Fibroblast of upper back skin (primary cell): ENCODE data around the gene MTF2.

ENCODE experiments used
- DNase-seq: peaks from one replicate; pipeline ENCODE4 v3.0.0-alpha.2; 2013

MTF2 gene

GRCh38 chr1:93087532-93087931 is 8.4 kb downstream of the MTF2 start:
- no peak for DNase-seq

GRCh38 chr1:93093332-93094006 is 14.4 kb downstream of the MTF2 start:
- DNase-seq, result peak; percentile 30

GRCh38 chr1:93095804-93096585 is 16.9 kb downstream of the MTF2 start:
- no peak for DNase-seq

DNA sequence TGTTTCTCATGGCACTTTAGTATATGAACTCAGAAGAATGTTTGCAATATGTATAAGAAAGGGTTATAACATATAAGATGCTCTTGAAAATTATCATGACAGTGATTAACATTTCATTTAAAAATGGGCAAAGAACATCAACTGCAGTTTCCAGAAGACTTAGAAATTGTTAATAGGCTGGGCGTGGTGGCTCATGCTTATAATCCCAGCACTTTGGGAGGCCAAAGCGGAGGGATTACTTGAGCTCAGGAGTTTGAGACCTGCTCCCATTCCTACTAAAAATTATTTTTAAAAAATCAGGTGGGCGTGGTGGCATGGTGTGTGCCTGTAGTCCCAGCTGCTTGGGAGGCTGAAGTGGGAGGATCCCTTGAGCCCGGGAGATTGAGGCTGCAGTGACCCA is 23.1 kb downstream of the MTF2 start:
- DNase-seq, result no peak

DNA sequence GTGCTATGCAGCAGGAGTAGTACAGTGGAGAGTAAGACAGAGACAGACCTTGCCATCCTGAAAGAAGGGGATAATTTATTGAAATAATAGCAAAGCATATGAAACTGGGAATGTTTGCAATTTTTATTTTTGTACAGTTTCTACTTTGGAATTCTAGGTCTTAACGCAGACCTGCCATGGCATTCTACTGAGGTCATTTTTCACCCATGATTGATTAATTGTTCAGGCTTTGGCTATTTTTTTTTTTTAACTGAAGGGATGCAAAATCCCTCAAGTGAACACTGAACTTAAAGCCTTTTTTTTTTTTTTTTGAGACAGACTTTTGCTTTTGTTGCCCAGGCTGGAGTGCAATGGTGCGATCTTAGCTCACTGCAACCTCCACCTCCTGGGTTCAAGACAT is 27.1 kb downstream of the MTF2 start:
- peak; percentile 32 for DNase-seq

DNA sequence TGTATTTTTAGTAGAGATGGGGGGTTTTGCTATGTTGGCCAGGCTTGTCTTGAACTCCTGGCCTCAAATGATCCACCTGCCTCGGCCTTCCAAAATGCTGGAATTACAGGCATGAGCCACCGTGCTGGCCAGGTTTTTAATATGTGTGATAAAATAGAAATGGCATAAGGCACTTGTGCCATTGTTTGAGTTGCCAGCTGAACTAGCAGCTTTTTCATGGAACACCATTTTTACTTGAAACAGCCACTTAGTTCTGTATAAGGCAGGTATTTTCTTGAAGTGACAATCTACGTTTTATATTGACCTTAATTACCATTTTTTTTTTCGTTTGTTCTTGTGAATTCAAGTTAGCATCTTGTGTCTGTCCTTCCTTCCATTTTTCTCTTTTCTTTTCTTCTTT is 28.3 kb downstream of the MTF2 start:
- no peak for DNase-seq

GRCh38 chr1:93108335-93108734 is 29.3 kb downstream of the MTF2 start:
- no peak for DNase-seq

GRCh38 chr1:93109578-93109977 is 30.5 kb downstream of the MTF2 start:
- no peak for DNase-seq

- DNase-seq, result no peak
These were observed 32.0 kb downstream of the MTF2 start for GRCh38 chr1:93111065-93111464.

DNA sequence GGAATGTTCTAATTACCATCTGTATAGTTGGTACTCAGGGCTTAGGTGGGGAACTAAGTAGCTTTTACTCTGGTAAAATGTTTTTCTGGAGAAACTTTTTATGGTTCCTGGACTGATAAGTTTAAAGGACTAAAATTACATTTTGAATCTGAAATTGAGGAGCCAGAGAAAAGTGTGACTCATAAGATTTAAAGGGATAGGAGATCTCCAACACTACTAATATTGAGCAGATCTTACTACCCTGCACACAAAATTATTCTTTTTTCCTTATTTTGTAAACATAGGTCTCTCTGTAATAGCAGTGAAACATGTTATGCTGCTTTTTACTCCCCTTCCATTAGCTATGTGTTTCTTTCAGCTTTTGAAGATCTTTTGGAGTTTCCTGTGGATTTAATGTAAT is 32.5 kb downstream of the MTF2 start:
- no peak for DNase-seq

DNA sequence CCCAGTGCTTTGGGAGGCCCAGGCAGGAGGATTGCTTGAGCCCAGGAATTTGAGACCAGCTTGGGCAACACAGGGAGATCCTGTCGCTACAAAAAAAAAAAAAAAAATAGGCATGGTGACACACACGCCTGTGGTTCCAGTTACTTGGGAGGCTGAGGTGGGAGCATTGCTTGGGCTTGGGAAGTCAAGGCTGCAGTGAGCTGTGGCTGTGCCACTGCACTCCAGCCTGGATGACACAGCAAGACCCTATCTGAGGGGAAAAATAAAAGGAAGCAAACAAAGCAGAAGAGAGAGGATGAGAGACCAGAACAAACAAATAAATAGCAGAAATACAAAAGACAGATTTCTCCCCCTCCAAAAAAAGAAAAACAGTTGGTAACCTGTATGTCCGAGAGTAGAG is 34.0 kb downstream of the MTF2 start:
- DNase-seq, result no peak

DNA sequence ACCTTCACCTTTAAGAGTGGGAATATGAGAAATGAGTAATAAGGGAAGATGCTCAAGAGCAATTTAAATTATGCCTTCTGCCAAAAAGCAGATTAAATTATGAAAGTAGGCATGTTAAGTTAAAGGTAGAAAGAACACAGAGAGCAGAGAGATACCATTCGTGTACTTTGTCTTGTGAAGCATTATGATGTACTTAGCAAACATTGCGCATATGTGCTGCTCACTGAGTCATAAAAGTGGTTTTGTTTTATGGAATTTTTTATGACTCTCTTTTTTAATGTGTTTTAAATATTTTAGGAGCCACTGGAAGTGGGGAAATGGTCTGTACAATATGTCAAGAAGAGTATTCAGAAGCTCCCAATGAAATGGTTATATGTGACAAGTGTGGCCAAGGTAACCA is 35.3 kb downstream of the MTF2 start:
- DNase-seq, result peak; percentile 32

- DNase-seq, result no peak
These were observed 41.5 kb downstream of the MTF2 start for GRCh38 chr1:93120614-93121013.

GRCh38 chr1:93123201-93123783 is 44.2 kb downstream of the MTF2 start:
- no peak for DNase-seq

GRCh38 chr1:93124556-93125355 is 45.7 kb downstream of the MTF2 start:
- no peak for DNase-seq

- DNase-seq, result no peak
These were observed 50.5 kb downstream of the MTF2 start for GRCh38 chr1:93129507-93130099.

DNA sequence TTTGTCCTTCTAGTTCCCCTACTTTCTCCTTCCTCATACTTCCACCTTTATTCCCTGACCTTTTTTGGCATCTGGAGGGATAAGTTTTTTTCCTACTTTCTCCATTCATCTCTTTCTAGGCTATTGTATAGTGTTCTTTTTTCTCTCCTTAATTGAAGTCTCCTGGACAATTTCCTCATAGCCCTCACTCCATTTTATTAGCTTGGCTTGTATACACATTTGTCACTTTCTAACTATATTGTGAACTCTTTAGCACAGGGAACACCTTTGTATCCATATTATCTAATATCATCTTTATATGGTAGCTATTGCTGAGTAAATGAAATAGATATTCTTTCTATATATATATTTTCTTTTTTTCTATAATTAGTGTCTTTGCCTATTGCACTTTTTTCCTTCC is 53.6 kb downstream of the MTF2 start:
- no peak for DNase-seq

GRCh38 chr1:93136445-93136844 is 57.4 kb downstream of the MTF2 start:
- DNase-seq, result no peak

GRCh38 chr1:93137604-93138292 is 58.7 kb downstream of the MTF2 start:
- no peak for DNase-seq

GRCh38 chr1:93140106-93140505 is 61.0 kb downstream of the MTF2 start:
- DNase-seq, result no peak

DNA sequence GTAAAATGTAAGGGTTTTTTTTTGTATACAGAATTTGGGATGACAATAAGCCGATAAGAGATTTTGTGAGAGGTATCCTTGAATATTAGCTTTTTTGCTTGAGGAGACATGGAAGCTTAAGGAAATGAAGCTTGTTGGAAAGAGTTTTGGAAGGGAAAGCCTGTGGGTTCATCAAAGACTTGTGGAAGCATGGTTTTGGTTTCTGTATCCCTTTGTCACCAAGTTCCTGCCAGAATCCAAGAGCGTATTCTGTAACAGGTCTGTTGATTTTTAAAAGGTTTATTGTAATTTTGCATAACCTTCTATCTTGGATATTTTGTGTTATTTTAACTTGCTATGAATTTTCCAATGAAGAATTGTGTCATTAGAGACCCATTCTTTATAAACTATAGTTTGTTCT is 63.1 kb downstream of the MTF2 start:
- DNase-seq, result no peak

DNA sequence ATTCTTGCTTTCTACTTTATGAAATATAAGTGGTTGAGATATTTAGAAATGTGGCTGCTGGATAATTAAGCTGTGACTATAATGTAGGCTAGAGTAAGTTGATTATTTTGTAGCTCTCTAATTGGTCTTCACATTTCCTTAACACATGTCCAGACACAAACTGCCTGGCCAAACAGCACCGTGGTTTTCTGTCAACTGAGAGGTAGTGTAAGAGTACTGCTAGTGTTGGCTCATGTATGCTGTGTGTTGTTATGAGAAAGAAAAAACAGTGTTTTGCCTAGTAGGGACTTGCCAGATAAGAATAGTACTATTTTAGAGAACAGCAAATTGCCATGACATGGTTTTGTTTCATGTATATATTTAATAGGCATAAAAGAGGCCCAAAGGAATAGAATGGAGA is 64.1 kb downstream of the MTF2 start:
- DNase-seq, result no peak
